Smooth muscle cell (in vitro differentiated cells): ENCODE measurements around the gene GALNT9. TPM values are rescaled to one million over a fixed set of nuclear protein-coding genes. Genes with fewer than 3 reads are reported as not detected.

Experiments used
- DNase-seq: peaks from one replicate; lab custom pipeline; 2025; ENCODE audit not compliant: unreplicated experiment; lab: John Stamatoyannopoulos, UW
- H2AFZ ChIP-seq: fragments of 200-600 bp; sonication (generic); 2 replicates; pipeline ENCODE4 v1.6.0; 2016; ENCODE audit warnings: antibody characterized with exemption, low read depth, mild to moderate bottlenecking
- H3F3A ChIP-seq: fragments of 200-600 bp; sonication (generic); 2 replicates; pipeline ENCODE4 v1.6.0; 2017; ENCODE audit warnings: antibody characterized with exemption, low read depth
- H3K27ac ChIP-seq: fragments of 200-600 bp; sonication (generic); 2 replicates; pipeline ENCODE4 v1.5.1; 2016; ENCODE audit warnings: low read depth, mild to moderate bottlenecking
- H3K27me3 ChIP-seq: fragments of 200-600 bp; sonication (generic); 2 replicates; pipeline ENCODE4 v1.6.1; 2016; ENCODE audit warnings: low read depth, mild to moderate bottlenecking
- H3K36me3 ChIP-seq: fragments of 200-600 bp; sonication (generic); 2 replicates; pipeline ENCODE4 v1.5.1; 2016; ENCODE audit warnings: low read depth
- H3K4me1 ChIP-seq: fragments of 200-600 bp; sonication (generic); 2 replicates; pipeline ENCODE4 v1.5.1; 2016; ENCODE audit warnings: low read depth
- H3K4me2 ChIP-seq: fragments of 200-600 bp; sonication (generic); 2 replicates; pipeline ENCODE4 v1.6.0; 2016; ENCODE audit warnings: mild to moderate bottlenecking
- H3K4me3 ChIP-seq: fragments of 200-600 bp; sonication (generic); 2 replicates; pipeline ENCODE4 v1.5.1; 2016; ENCODE audit warnings: mild to moderate bottlenecking
- H3K79me2 ChIP-seq: fragments of 200-600 bp; sonication (generic); 2 replicates; pipeline ENCODE4 v1.6.0; 2016; ENCODE audit warnings: low read depth, mild to moderate bottlenecking
- H3K9ac ChIP-seq: fragments of 200-600 bp; sonication (generic); 2 replicates; pipeline ENCODE4 v1.6.0; 2016; ENCODE audit warnings: low read depth
- H3K9me3 ChIP-seq: fragments of 200-600 bp; sonication (generic); replicated peaks from 2 replicates; pipeline ENCODE4 v1.5.1; 2016; ENCODE audit warnings: low read depth
- H4K20me1 ChIP-seq: fragments of 200-600 bp; sonication (generic); 2 replicates; pipeline ENCODE4 v1.6.0; 2016; ENCODE audit warnings: low read depth
- CTCF ChIP-seq: fragments of 200-600 bp; sonication (generic); IDR thresholded peaks from 2 replicates; pipeline ENCODE4 v1.5.1; 2017; ENCODE audit warnings: borderline replicate concordance, mild to moderate bottlenecking, antibody characterized with exemption; ENCODE audit not compliant: insufficient read depth, poor library complexity, severe bottlenecking
- whole genome bisulfite sequencing: methylation state at CpG from one replicate; pipeline ENCODE4 v1.1.7; 2016; ENCODE audit warnings: low lambda C conversion rate; 5-methylcytosine and 5-hydroxymethylcytosine counted together
- polyA plus RNA-seq: library from polyadenylated mRNA; unstranded; fragments of >200 nt; fragmentation: Nextera tagmentation; extraction: Ambion mirVana; gene quantifications from 2 replicates; pipeline ENCODE4 v1.2.1, GENCODE V29; 2016
- total RNA-seq: library from RNA; depleted of rRNA; stranded (reverse); fragments of >200 nt; gene quantifications from 2 replicates; pipeline ENCODE4 v1.2.3, GENCODE V29; 2014

Gene GALNT9
- total and polyA plus RNA-seq, 2 experiments from 2014 or later = 1.1 TPM; not detected in 1

DNA sequence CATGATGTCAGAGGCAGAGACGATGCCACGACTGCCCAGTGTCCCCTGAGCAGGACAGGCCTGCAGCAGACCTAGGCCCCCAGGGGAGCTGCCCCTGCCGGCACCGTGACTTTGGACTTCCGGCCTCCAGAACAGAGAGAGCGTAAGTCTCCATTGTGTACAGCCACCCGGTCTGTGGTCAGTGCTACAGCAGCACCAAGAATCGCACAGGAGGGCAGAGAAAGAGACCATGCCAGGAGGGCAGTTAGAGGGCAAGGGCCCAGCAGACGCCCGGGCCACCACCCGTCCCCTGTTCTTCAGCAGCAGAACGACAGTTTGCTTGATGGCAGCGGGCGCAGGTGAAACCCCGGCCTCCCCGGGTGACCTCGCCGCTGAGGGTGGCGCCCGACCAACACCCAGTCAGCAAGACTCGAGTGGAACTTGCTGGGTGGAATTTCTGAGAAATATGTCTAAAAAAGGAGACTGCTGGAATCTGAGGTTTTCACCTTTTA, 19.7 kb downstream of the GALNT9 start:
- no peak overlapping the region for H3K4me2 ChIP-seq
- no peak overlapping the region for H2AFZ ChIP-seq
- no peaks in the 10 kb centered on the region for H3K9me3 ChIP-seq
- H3K4me3 ChIP-seq = no peak overlapping the region
- DNase-seq = no peak
- WGBS = 95% methylated on average over 20 of the region's 21 CpGs
- H3F3A ChIP-seq = no peaks in the 10 kb centered on the region
- H4K20me1 ChIP-seq = no peaks in the 10 kb centered on the region
- no peaks in the 10 kb centered on the region for H3K79me2 ChIP-seq
- H3K27me3 ChIP-seq = peaks cover 4% of the 10 kb centered on the region
- H3K36me3 ChIP-seq = no peaks in the 10 kb centered on the region
- H3K9ac ChIP-seq = no peak overlapping the region
- H3K4me1 ChIP-seq = no peaks in the 10 kb centered on the region
- no peak for TF ChIP-seq CTCF
- H3K27ac ChIP-seq = no peak overlapping the region

DNA sequence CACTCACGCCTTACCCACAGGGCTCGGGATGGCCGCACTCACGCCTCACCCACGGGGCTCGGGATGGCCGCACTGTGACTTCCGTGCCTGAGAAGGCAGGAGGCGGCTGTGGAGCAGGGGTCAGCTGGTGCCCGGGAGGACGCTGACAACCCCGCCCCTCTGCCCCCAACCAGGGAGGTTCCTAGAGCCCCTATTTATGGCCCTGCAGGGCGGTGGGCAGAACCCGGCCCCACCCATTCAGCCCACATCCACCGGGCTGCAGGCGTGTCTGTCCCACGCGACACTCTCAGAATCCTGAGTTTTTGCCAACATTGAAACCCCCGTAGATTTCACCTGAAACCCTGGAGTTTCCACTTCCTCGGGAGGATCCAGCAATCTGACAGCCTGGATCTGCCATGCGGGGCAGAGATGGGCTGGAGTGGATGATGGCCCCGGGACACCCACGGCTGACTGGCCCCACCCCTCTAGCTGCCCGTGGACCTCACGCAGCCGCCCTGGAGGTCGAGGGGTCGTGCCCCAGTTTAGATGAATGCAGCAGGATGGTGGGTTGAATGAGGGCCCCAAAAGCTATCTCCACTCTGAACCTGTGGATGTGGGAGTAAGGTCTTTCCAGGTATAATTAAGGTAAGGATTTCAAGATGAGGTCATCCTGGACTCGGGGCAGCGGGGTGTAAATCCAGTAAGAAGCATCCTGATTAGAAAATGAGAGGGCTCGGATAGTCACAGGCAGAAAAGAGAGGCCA, 20.4 kb downstream of the GALNT9 start:
- WGBS = 92% methylated on average over 31 of the region's 31 CpGs

GRCh38 chr12:132307976-132308852, 21.2 kb downstream of the GALNT9 start:
- no peaks in the 10 kb centered on the region for H3F3A ChIP-seq
- peaks cover 4% of the 10 kb centered on the region for H3K27me3 ChIP-seq
- no peak for TF ChIP-seq CTCF
- no peaks in the 10 kb centered on the region for H3K36me3 ChIP-seq
- H3K27ac ChIP-seq = no peak overlapping the region
- H4K20me1 ChIP-seq = no peaks in the 10 kb centered on the region
- H3K4me3 ChIP-seq = no peak overlapping the region
- no peak overlapping the region for H3K9ac ChIP-seq
- 87% methylated on average over 31 of the region's 32 CpGs for WGBS
- no peaks in the 10 kb centered on the region for H3K79me2 ChIP-seq
- H3K4me1 ChIP-seq = no peaks in the 10 kb centered on the region
- H3K9me3 ChIP-seq = no peaks in the 10 kb centered on the region
- no peak for DNase-seq
- H3K4me2 ChIP-seq = no peak overlapping the region
- no peak overlapping the region for H2AFZ ChIP-seq

More for the DNA sequence above, 20.4 kb downstream of the GALNT9 start:
- TF ChIP-seq CTCF = no peak
- H3K9me3 ChIP-seq = no peaks in the 10 kb centered on the region
- no peaks in the 10 kb centered on the region for H3K4me1 ChIP-seq
- H3K4me2 ChIP-seq = no peak overlapping the region
- DNase-seq = no peak
- H3K4me3 ChIP-seq = no peak overlapping the region
- H3K9ac ChIP-seq = no peak overlapping the region
- H3K27ac ChIP-seq = no peak overlapping the region
- H3F3A ChIP-seq = no peaks in the 10 kb centered on the region
- no peak overlapping the region for H2AFZ ChIP-seq
- no peaks in the 10 kb centered on the region for H4K20me1 ChIP-seq
- no peaks in the 10 kb centered on the region for H3K36me3 ChIP-seq
- H3K27me3 ChIP-seq = peaks cover 4% of the 10 kb centered on the region
- H3K79me2 ChIP-seq = no peaks in the 10 kb centered on the region
